Caco-2 (cell line): ENCODE measurements around the gene TFF3. TPM values are rescaled to one million over a fixed set of nuclear protein-coding genes. Genes with fewer than 3 reads are reported as not detected.

Source experiments
- BruUV-seq: library from RNA; stranded (reverse); fragments of 400-500 nt; replicated peaks from 2 replicates; lab custom pipeline; 2021; lab: Mats Ljungman, UMichigan
- CTCF ChIA-PET: fragments of 300-600 bp; sonication (Branson Sonifier 250); formaldehyde crosslinking; loops from one replicate; lab custom pipeline; 2022; ENCODE audit warnings: antibody characterized with exemption; lab: Charles Lee
- POLR2A ChIA-PET: fragments of 300-600 bp; sonication (Branson Sonifier 250); formaldehyde crosslinking; loops from one replicate; lab custom pipeline; 2022; ENCODE audit warnings: antibody characterized with exemption; lab: Charles Lee
- DNase-seq, 2 experiments: peaks; one replicate each; pipeline versions ENCODE4 v3.0.0 to v3.0.0-alpha.2; 2020 to 2022
- H3K27me3 ChIP-seq: replicated peaks from 2 replicates; pipeline ENCODE4 v1.6.0; 2011; ENCODE audit warnings: low read length; ENCODE audit not compliant: control insufficient read depth, insufficient read depth
- H3K36me3 ChIP-seq: 2 replicates; pipeline ENCODE4 v1.5.1; 2011; ENCODE audit warnings: low read length; ENCODE audit not compliant: control insufficient read depth, insufficient read depth
- H3K4me1 ChIP-seq: fragments of 250-450 bp; sonication (Bioruptor Pico); 2 replicates; pipeline ENCODE4 v1.5.1; 2020; ENCODE audit warnings: mild to moderate bottlenecking
- H3K4me3 ChIP-seq: 2 replicates; pipeline ENCODE4 v1.5.1; 2011; ENCODE audit warnings: low read depth, mild to moderate bottlenecking, control low read depth, low read length
- H3K9me3 ChIP-seq: fragments of 250-450 bp; sonication (Bioruptor Pico); 2 replicates; pipeline ENCODE4 v1.5.1; 2020; ENCODE audit warnings: mild to moderate bottlenecking, moderate library complexity
- H3K27ac Mint-ChIP-seq: one replicate; pipeline ENCODE4 v1.8.0; 2022; ENCODE audit warnings: mixed read lengths; ENCODE audit not compliant: unreplicated experiment
- H3K27me3 Mint-ChIP-seq: one replicate; pipeline ENCODE4 v1.8.0; 2022; ENCODE audit warnings: mixed read lengths; ENCODE audit not compliant: insufficient read depth, unreplicated experiment
- H3K36me3 Mint-ChIP-seq: one replicate; pipeline ENCODE4 v1.8.0; 2022; ENCODE audit warnings: mild to moderate bottlenecking, mixed read lengths; ENCODE audit not compliant: insufficient read depth, unreplicated experiment
- H3K4me1 Mint-ChIP-seq: one replicate; pipeline ENCODE4 v1.8.0; 2022; ENCODE audit warnings: low read depth, mixed read lengths; ENCODE audit not compliant: unreplicated experiment
- H3K4me3 Mint-ChIP-seq: one replicate; pipeline ENCODE4 v1.8.0; 2022; ENCODE audit warnings: mild to moderate bottlenecking, moderate library complexity, mixed read lengths; ENCODE audit not compliant: unreplicated experiment
- H3K9me3 Mint-ChIP-seq: one replicate; pipeline ENCODE4 v1.8.0; 2022; ENCODE audit warnings: mixed read lengths; ENCODE audit not compliant: unreplicated experiment
- intact Hi-C: fragments of 100-400 bp; cut with micrococcal nuclease; formaldehyde crosslinking; loops from one replicate; pipeline ENCODE4 v1.10.0; 2022; ENCODE audit not compliant: unreplicated experiment
- total RNA-seq: library from RNA; stranded (reverse); gene quantifications from 2 replicates; pipeline ENCODE4 v1.2.3, GENCODE V29; 2022
- TF ChIP-seq, protein P1 (sequence below), 2 experiments: fragments of 200-600 bp in 1 of 2; IDR thresholded peaks; 1 replicate in 1 of 2; 2 replicates in 1 of 2; pipeline versions ENCODE4 v1.5.1 to v1.8.0; 2011 to 2022; ENCODE audit warnings: antibody characterized with exemption in 1 of 2, control low read depth in 1 of 2, inconsistent platforms in 1 of 2, low read depth in 1 of 2, low read length in 1 of 2, mild to moderate bottlenecking in 1 of 2, moderate library complexity in 1 of 2; ENCODE audit not compliant: insufficient read depth in 1 of 2, severe bottlenecking in 1 of 2, unreplicated experiment in 1 of 2

Gene TFF3
- total RNA-seq, 1 experiment from 2014 or later, result 65.8 TPM

DNA sequence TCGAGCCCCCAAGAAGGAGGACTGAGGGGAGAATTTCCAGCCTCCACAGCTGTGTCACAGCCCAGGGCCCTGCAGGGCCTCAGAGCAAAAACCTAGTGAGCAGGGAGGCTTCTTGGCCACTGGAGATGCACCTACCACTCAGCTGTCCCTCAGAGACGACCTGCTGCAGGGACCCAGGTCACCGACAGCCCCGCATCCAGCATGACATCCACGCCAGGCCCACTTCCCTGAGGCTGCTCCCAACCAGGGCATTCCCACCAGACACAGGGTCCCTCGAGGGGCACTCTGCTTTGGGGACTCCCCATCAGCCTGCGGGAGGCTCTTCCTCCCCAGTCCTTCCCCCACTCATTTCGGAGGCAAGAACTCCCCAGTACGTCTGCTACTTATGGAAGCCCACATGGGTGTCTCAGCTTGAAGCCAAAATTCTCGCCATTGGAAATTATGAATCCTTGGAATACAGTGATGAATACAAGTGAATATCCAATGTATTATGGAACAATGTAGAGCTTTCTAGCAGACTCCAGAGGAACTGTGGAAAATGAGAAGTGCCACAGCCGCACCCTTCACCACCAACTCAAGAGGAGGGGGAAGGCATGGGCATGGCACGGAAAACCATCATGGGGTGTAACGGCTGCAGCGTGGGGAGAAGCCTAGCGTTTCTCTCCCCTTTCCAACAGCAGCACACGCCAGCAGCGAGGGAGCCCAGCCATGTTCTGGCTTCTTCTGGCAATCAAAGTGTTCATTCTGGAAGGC is 6.9 kb downstream of the TFF3 start:
- no peaks in the 10 kb centered on the region; the same call in 1 of the 2 replicates for H3K36me3 ChIP-seq
- ChIA-PET POLR2A (no interaction called here), CTCF (interaction anchor here (1.1 to 2.9 kb wide), 2 partner anchors 23 to 73 kb away, joined by 5 to 15 read pairs; no protein-coding TSS in a partner anchor)
- no TSS peak for BruUV-seq
- DNase-seq, result no peak
- Mint-ChIP-seq H3K9me3 (no peaks in the 10 kb centered on the region), H3K27me3 (peaks cover 3% of the 10 kb centered on the region), H3K4me1 (no peaks in the 10 kb centered on the region), H3K36me3 (no peaks in the 10 kb centered on the region), H3K27ac (no peak overlapping the region), H3K4me3 (no peak overlapping the region)
- no peaks in the 10 kb centered on the region for H3K27me3 ChIP-seq
- no peak overlapping the region for H3K4me3 ChIP-seq
- TF ChIP-seq, protein P1, sequence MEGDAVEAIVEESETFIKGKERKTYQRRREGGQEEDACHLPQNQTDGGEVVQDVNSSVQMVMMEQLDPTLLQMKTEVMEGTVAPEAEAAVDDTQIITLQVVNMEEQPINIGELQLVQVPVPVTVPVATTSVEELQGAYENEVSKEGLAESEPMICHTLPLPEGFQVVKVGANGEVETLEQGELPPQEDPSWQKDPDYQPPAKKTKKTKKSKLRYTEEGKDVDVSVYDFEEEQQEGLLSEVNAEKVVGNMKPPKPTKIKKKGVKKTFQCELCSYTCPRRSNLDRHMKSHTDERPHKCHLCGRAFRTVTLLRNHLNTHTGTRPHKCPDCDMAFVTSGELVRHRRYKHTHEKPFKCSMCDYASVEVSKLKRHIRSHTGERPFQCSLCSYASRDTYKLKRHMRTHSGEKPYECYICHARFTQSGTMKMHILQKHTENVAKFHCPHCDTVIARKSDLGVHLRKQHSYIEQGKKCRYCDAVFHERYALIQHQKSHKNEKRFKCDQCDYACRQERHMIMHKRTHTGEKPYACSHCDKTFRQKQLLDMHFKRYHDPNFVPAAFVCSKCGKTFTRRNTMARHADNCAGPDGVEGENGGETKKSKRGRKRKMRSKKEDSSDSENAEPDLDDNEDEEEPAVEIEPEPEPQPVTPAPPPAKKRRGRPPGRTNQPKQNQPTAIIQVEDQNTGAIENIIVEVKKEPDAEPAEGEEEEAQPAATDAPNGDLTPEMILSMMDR (IDR thresholded peaks at IDR 0.05; ENCODE audit: insufficient read depth in 1 of 2, low read depth in 1 of 2, low read length in 1 of 2, severe bottlenecking in 1 of 2, unreplicated experiment in 1 of 2), result no peak
- H3K4me1 ChIP-seq, result no peaks in the 10 kb centered on the region; the same call in 1 of the 2 replicates
- intact Hi-C loops, result no loop called here
- no peaks in the 10 kb centered on the region for H3K9me3 ChIP-seq

DNA sequence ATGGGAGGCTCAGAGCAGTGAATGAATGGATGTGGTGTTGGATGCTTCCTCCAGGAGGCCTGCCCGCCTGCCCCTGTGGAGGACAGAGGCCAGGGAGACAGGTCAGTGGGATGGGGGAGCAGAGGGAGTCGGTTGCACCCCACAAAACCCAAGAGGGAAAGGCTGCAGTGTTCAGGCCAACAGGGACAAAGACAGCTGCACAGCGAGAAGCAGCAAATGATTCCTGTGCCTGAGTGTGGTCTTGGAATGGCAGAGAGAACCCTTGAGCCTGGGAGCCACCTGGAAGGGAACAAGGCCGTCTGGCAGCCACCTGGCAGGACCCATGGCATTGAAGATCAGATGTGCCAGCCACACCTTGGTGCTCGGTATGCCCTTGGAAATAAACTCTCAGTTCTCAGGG is 8.1 kb downstream of the TFF3 start:
- Mint-ChIP-seq H3K27ac (no peak overlapping the region), H3K4me1 (no peaks in the 10 kb centered on the region), H3K9me3 (no peaks in the 10 kb centered on the region), H3K4me3 (no peak overlapping the region), H3K36me3 (no peaks in the 10 kb centered on the region), H3K27me3 (peaks cover 3% of the 10 kb centered on the region)
- Histone ChIP-seq H3K4me1 (no peaks in the 10 kb centered on the region), H3K36me3 (no peaks in the 10 kb centered on the region; the same call in 1 of the 2 replicates), H3K27me3 (no peaks in the 10 kb centered on the region), H3K4me3 (no peak overlapping the region), H3K9me3 (no peaks in the 10 kb centered on the region)
- intact Hi-C loops, result no loop called here
- no TSS peak for BruUV-seq
- ChIA-PET POLR2A (no interaction called here), CTCF (no interaction called here)
- no peak for DNase-seq
- TF ChIP-seq, protein P1 (IDR thresholded peaks at IDR 0.05; ENCODE audit: insufficient read depth in 1 of 2, low read depth in 1 of 2, low read length in 1 of 2, severe bottlenecking in 1 of 2, unreplicated experiment in 1 of 2), result no peak

GRCh38 chr21:42306366-42307035 is 8.7 kb downstream of the TFF3 start:
- H3K4me3 ChIP-seq, result no peak overlapping the region
- no peaks in the 10 kb centered on the region for H3K9me3 ChIP-seq
- Mint-ChIP-seq H3K27me3 (peaks cover 3% of the 10 kb centered on the region), H3K4me1 (no peaks in the 10 kb centered on the region), H3K9me3 (no peaks in the 10 kb centered on the region), H3K27ac (no peak overlapping the region), H3K4me3 (no peak overlapping the region), H3K36me3 (no peaks in the 10 kb centered on the region)
- ChIA-PET POLR2A (no interaction called here), CTCF (no interaction called here)
- H3K27me3 ChIP-seq, result no peaks in the 10 kb centered on the region
- H3K4me1 ChIP-seq, result no peaks in the 10 kb centered on the region
- BruUV-seq, result no TSS peak
- intact Hi-C loops, result no loop called here
- H3K36me3 ChIP-seq, result no peaks in the 10 kb centered on the region; the same call in 1 of the 2 replicates
- DNase-seq, result peak in 1 of 2 experiments; percentile 14
- TF ChIP-seq, protein P1 (IDR thresholded peaks at IDR 0.05; ENCODE audit: insufficient read depth in 1 of 2, low read depth in 1 of 2, low read length in 1 of 2, severe bottlenecking in 1 of 2, unreplicated experiment in 1 of 2), result no peak
